DND-41 (cell line): ENCODE measurements around the gene ZBTB8A.

ENCODE experiments used
- ATAC-seq: fragments of 200-7000 bp; cut with Tn5 transposase; 3 replicates; pipeline ENCODE4 v1.9.1; 2021; ENCODE audit warnings: low read depth; ENCODE audit not compliant: insufficient read depth
- DNase-seq: peaks from one replicate; pipeline ENCODE4 v3.0.0-alpha.2; 2020
- H2AFZ ChIP-seq: 2 replicates; pipeline ENCODE4 v1.6.0; 2012; ENCODE audit warnings: low read depth, low read length
- H3K27ac ChIP-seq: 2 replicates; pipeline ENCODE4 v1.5.1; 2012; ENCODE audit warnings: low read length, inconsistent platforms
- H3K27me3 ChIP-seq: fragments of 200-600 bp; sonication (generic); 2 replicates; pipeline ENCODE4 v1.6.0; 2012; ENCODE audit warnings: low read length, mild to moderate bottlenecking, inconsistent platforms; ENCODE audit not compliant: insufficient read depth, poor library complexity
- H3K36me3 ChIP-seq: 2 replicates; pipeline ENCODE4 v1.5.1; 2012; ENCODE audit warnings: low read length, inconsistent platforms; ENCODE audit not compliant: insufficient read depth
- H3K4me1 ChIP-seq: 2 replicates; pipeline ENCODE4 v1.5.1; 2012; ENCODE audit warnings: mild to moderate bottlenecking, low read length; ENCODE audit not compliant: insufficient read depth
- H3K4me2 ChIP-seq: 2 replicates; pipeline ENCODE4 v1.6.0; 2012; ENCODE audit warnings: mild to moderate bottlenecking, moderate library complexity, low read length, inconsistent platforms; ENCODE audit not compliant: insufficient read depth
- H3K4me3 ChIP-seq, 2 experiments: fragments of 200-600 bp in 1 of 2; shearing (Covaris generic) in 1 of 2; 2 replicates each; pipeline ENCODE4 v1.5.1; 2012 to 2016; ENCODE audit warnings: inconsistent platforms in 2 of 2, low read length in 2 of 2, mild to moderate bottlenecking in 2 of 2, low read depth in 1 of 2, moderate library complexity in 1 of 2
- H3K79me2 ChIP-seq: 2 replicates; pipeline ENCODE4 v1.6.0; 2012; ENCODE audit warnings: low read length, inconsistent platforms; ENCODE audit not compliant: insufficient read depth
- H3K9ac ChIP-seq: 2 replicates; pipeline ENCODE4 v1.6.0; 2012; ENCODE audit warnings: low read depth, mild to moderate bottlenecking, inconsistent platforms, low read length, moderate library complexity
- H3K9me3 ChIP-seq: 2 replicates; pipeline ENCODE4 v1.5.1; 2012; ENCODE audit warnings: low read length, moderate library complexity, mild to moderate bottlenecking, inconsistent platforms; ENCODE audit not compliant: insufficient read depth, severe bottlenecking
- H4K20me1 ChIP-seq: 2 replicates; pipeline ENCODE4 v1.6.0; 2012; ENCODE audit warnings: low read length; ENCODE audit not compliant: insufficient read depth
- CTCF ChIP-seq: IDR thresholded peaks from 2 replicates; pipeline ENCODE4 v1.5.1; 2012; ENCODE audit warnings: borderline replicate concordance, low read length, moderate library complexity, mild to moderate bottlenecking; ENCODE audit not compliant: poor library complexity, severe bottlenecking; ENCODE audit errors: extremely low read depth
- EZH2 ChIP-seq: IDR thresholded peaks from 3 replicates; pipeline ENCODE4 v1.6.1; 2012; ENCODE audit warnings: borderline replicate concordance, low read depth, mild to moderate bottlenecking, moderate library complexity, low read length, inconsistent platforms; ENCODE audit not compliant: severe bottlenecking

The ZBTB8A gene

DNA sequence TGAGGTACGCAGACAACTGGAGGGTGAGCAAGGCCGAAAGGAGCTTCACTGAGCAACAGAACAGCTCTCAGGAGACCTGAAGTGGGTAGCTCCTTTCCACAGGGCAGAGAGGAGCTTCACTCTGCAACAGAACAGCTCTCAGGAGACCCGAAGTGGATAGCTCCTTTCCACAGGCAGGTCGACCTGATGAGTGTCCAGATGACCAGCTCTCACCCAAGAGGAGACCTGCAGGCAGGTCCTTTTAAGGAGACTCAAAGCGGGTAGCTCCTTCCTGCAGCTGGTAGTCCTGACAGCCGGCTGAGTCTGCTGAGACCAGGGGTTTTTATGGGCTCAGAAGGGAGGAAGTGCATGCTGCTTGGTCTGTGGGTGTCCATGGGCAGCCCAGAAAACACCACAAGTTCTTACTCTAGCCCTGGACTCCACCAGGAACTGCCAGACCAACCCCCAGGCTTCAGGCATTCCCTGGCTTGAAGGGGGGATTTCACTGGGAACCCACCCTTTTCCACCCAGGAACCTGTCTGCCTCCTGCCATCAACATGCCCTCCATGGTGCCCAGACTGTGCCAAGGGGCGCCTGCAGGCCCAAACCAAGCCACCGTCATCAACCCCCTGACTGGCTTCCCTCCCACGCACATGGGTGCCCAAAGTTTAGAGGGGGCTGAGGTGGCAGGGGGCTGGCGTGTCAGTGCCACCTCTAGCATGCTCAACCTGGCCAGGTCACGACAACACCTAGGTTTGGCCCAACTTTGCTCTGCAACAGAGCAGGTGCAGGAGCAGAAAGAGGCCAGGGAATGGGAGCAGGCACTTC lies 67.5 kb downstream of the ZBTB8A start:
- H3K9ac ChIP-seq = no peak overlapping the region
- no peak overlapping the region for H3K27ac ChIP-seq
- ATAC-seq (no peak), DNase-seq (no peak)
- no peaks in the 10 kb centered on the region for H3K36me3 ChIP-seq
- H3K4me3 ChIP-seq = no peak overlapping the region
- no peaks in the 10 kb centered on the region for H3K27me3 ChIP-seq
- H3K4me1 ChIP-seq = no peaks in the 10 kb centered on the region
- no peak overlapping the region for H3K4me2 ChIP-seq
- no peak overlapping the region for H2AFZ ChIP-seq
- no peak for TF ChIP-seq EZH2
- TF ChIP-seq CTCF = no peak
- no peaks in the 10 kb centered on the region for H3K79me2 ChIP-seq
- H4K20me1 ChIP-seq = no peaks in the 10 kb centered on the region
- H3K9me3 ChIP-seq = no peaks in the 10 kb centered on the region

GRCh38 chr1:32609180-32609579 lies 70.0 kb downstream of the ZBTB8A start:
- no peaks in the 10 kb centered on the region for H3K9me3 ChIP-seq
- no peak for ATAC-seq

GRCh38 chr1:32611859-32612188 lies 72.6 kb downstream of the ZBTB8A start:
- Histone ChIP-seq H3K79me2 (no peaks in the 10 kb centered on the region), H3K36me3 (no peaks in the 10 kb centered on the region), H2AFZ (no peak overlapping the region), H3K4me2 (no peak overlapping the region), H4K20me1 (no peaks in the 10 kb centered on the region), H3K27ac (no peak overlapping the region), H3K27me3 (no peaks in the 10 kb centered on the region), H3K9ac (no peak overlapping the region), H3K4me3 (no peak overlapping the region), H3K4me1 (no peaks in the 10 kb centered on the region), H3K9me3 (no peaks in the 10 kb centered on the region)
- DNase-seq (no peak), ATAC-seq (no peak)
- no peak for TF ChIP-seq EZH2
- TF ChIP-seq CTCF = no peak

More at GRCh38 chr1:32609180-32609579, 70.0 kb downstream of the ZBTB8A start:
- H4K20me1 ChIP-seq = no peaks in the 10 kb centered on the region
- no peak for DNase-seq
- no peaks in the 10 kb centered on the region for H3K36me3 ChIP-seq
- no peak overlapping the region for H3K4me2 ChIP-seq
- no peak overlapping the region for H3K4me3 ChIP-seq
- H3K27me3 ChIP-seq = no peaks in the 10 kb centered on the region
- no peak overlapping the region for H2AFZ ChIP-seq
- H3K9ac ChIP-seq = no peak overlapping the region
- TF ChIP-seq EZH2 (no peak), CTCF (no peak)
- H3K4me1 ChIP-seq = no peaks in the 10 kb centered on the region
- no peaks in the 10 kb centered on the region for H3K79me2 ChIP-seq
- no peak overlapping the region for H3K27ac ChIP-seq
